ENCODE measurements around the gene PLAU.
"Not testable (repeated sequence)": the region's sequence is repeated elsewhere in the genome, so short reads cannot be mapped to it uniquely, and the experiment has no call there.

PLAU gene

GRCh38 chr10:73877533-73878160 is 33.3 kb upstream of the PLAU start:
- no peak for DNase-seq

- no peak for DNase-seq
Observed at GRCh38 chr10:73878365-73878764, 32.6 kb upstream of the PLAU start.

DNA sequence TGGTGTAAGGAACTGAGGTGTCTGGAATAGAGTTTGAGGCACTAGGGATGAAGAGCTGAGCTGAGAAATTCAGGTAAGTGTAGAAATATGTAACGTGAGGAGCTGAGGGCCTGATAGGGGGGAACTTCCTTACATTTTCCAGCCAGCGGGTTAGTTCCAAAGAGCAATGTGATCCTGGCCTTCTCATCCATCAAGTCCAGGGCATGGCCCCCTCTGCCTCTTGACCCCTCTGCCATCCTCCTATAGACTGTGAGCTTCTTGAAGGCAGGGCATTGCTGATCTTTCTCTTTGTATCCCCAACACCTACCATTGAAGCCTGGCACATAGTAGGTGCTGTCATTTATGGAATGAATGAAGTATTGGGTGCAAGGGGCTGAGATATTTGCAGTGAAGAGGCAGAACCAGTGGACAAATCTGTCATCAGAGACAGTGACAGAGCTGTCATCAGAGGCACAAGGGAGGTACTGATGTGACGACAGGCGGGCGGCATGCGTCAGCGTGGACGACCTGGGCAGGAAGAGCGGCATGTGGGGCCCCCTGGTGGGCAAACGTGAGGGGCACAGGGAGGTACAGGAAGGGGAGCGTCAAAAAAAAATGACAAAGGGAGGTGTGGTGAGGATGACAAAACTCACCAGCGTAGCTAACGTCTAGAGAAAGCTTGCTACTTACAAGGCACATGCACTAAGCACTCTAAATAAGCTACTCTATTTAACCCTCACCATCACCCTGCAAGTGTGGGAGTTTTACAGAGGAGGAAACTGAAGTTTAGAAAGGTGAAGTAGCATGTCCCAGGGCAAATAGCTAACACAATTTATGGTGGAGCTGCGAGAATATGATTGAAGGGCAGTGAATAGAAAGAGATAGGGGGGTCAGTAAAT is 31.4 kb upstream of the PLAU start:
- DNase-seq, result peak in 1 of 2 experiments; percentile 18

GRCh38 chr10:73881221-73881919 is 29.6 kb upstream of the PLAU start:
- DNase-seq, result no peak

- no peak for DNase-seq
Observed at GRCh38 chr10:73884017-73884416, 26.9 kb upstream of the PLAU start.

DNA sequence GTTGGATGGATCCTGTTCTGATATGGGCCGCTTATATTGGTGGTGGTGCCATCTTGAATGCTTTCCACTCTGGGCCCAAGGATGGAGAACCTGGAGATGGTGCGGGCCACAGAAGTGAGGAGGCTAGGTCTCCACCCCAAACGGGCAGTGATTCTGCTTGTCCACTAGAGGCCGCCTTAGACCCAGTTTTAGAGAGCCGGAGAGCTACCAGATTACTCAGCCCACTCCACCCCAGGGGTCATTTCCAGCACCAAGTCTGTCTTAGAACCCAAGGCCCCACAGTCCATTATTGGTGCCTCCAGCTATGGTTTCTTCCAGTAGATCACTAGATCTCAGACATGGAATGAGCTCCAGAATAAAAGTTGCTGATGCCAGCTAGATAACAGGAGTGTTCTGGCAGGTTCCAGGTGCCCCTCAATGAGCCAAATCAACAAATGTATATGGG is 24.8 kb upstream of the PLAU start:
- peak; percentile 10 to 36 for DNase-seq

DNA sequence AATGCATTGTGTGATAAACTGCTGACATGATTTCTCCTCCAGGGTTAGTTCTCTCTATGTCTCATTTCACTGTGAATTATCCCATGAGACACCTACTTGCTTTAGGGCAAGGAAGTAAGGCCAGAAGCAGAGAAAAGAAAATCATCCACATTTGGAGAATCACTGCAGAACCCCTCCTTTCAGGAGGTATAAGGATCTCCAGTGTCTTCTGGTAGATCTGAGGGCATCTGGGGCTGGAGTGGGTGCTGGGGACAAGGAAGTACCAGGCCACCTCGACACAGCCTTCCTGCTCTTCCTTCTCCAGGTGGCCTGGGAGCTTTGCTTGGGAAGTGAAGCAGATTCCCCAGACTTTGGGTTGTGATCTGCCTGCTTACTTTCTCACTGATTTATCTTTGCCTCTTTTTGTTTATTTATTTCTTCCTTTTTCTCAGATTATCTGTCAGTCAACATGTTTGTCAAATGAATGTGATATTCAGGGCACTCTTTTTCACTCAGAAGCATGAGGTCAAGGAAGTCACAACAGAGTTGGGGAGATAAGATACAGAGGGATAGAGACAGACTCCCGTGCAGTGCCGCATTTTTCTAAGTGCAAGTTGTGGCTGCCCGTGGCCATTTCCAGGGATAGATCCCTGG is 24.2 kb upstream of the PLAU start:
- no peak for DNase-seq

DNA sequence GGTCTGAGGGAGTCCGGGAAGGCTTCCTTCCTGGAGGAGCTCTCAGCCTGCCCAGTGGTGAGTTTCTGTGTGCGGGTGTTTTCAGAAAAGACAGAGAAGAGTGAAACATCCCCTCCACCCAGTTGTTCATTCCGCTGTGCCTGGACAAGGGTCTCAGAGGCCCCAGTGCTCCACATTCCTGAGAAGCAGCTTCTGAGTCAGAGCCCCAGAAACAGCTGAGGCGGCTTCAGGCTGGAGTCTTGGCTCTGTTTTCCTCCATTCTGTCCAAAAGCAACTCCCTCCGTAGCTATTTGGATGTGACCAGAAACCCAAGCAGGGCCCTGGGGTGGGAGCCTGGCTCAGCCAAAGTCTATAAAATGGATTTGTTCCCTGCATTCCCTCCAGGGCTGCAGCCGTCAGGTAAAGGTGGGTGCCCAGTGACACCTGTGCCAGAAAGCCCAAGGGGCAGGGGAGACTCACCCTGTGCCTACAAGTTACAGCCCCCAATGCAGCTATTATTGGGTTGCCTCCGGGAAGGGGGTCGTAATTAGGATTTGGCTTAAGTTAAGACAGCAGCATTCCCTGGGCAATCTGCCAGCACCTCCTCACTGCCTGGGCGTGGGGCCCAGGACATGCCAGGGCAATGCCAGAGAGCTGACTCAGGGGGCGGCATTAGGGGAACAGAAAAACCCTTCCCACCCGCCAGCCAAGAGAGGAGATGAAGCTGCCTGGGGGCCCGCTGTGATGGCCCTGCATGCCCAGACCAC is 23.5 kb upstream of the PLAU start:
- no peak for DNase-seq

GRCh38 chr10:73888514-73888913 is 22.4 kb upstream of the PLAU start:
- no peak for DNase-seq

DNA sequence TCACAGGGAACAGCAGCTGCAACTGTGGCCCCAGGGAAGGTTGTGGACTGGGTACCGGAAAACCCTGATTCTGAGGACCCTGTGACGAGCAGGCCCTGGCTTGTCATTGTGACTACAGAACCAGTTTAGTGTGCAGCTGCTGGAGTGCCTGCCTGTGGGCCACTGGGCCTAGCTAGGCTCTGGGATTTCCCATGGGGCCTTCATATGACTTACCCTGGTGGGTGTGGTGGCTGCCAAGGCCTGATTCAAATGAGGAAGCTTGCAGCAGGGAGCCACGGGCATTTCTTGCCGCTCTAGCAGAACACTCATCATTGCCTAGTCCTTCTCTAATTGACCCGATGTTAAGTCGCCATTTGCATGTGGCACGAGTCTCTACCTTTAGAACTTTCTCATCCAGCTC is 21.9 kb upstream of the PLAU start:
- no peak for DNase-seq

GRCh38 chr10:73889416-73889815 is 21.5 kb upstream of the PLAU start:
- DNase-seq, result not testable (repeated sequence)

DNA sequence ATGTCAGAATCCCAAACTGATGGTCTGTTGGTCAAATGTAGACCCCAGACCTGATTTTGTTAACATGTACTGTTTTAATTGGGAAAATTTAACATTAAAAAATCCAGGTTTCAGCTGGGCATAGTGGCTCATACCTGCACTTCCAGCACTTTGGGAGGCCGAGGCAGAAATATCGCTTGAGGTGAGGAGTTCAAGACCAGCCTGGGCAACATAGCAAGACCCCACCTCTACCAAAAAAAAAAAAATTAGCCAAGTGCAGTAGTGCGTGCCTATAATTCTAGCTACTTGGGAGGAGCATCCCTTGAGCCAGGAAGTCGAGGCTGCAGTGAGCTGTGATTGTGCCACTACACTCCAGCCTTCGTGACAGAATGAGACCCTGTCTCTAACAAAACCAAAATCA is 20.7 kb upstream of the PLAU start:
- DNase-seq, result no peak

GRCh38 chr10:73890830-73891229 is 20.1 kb upstream of the PLAU start:
- DNase-seq, result not testable (repeated sequence)

GRCh38 chr10:73891540-73891939 is 19.4 kb upstream of the PLAU start:
- DNase-seq, result no peak

GRCh38 chr10:73892310-73893030 is 18.5 kb upstream of the PLAU start:
- no peak for DNase-seq

GRCh38 chr10:73893426-73893825 is 17.5 kb upstream of the PLAU start:
- DNase-seq, result no peak

GRCh38 chr10:73894245-73894971 is 16.5 kb upstream of the PLAU start:
- no peak for DNase-seq

DNA sequence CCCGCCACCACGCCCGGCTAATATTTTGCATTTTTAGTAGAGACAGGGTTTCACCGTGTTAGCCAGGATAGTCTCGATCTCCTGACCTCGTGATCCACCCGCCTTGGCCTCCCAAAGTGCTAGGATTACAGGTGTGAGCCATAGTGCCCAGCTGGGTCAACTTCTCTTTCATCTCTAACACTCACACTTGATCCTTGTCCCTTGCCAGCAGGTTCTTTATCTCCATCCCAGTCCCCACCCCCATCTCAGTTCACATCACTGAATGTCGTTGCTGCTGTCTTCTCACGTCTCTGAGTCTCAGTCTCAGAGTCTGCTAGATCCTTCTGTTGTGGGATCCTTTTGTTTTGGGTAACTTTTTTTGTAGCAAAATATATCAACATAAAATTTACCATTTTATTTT is 15.6 kb upstream of the PLAU start:
- DNase-seq, result not testable (repeated sequence)

DNA sequence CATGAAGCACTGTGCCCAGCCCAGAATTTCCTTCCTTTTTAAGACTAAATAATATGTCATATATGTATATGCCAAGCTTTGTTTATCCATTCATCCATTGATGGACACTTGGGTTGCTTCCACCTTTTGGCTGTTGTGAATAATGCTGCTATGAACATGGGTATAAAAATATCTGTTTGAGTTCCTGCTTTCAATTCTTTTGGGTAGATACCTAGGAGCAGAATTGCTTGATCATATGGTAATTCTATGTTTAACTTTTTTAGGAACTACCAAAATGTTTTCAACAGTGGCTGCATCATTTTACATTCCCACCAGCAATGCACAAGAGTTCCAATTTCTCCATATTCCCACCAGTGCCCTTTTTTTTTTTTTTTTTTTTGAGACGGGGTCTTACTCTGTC is 13.2 kb upstream of the PLAU start:
- no peak for DNase-seq

DNA sequence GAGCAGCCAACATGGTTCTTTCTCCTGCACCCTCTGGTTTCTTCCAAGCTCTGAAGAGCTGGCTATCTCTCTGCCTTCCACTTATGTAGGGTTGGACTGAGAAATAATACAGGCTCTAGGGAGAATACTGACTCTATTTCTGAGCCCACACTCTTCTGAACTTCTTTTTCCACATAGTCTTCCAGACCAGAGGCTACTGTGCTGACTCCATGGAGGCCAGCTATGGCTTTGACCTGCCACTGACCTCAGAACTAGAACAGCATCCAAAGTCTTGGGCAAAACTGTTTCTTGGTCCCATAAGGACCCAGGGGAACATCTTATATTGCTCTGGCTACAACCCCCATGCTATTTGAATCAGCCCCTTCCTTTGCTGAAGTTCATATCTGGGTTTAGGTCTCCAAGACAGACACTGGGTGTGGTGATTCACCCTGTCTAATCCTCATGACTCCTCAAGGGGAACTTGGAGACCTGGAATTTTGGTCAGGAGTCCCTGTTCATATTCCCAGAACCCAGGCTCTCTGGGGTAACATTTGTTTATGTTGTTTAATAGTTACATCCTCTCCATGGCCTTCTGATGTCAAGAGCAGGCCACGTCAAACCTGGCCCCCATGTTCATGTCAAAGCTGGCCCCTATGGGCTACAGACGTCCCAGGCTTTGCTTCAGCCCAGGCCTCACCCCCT is 12.1 kb upstream of the PLAU start:
- no peak for DNase-seq

DNA sequence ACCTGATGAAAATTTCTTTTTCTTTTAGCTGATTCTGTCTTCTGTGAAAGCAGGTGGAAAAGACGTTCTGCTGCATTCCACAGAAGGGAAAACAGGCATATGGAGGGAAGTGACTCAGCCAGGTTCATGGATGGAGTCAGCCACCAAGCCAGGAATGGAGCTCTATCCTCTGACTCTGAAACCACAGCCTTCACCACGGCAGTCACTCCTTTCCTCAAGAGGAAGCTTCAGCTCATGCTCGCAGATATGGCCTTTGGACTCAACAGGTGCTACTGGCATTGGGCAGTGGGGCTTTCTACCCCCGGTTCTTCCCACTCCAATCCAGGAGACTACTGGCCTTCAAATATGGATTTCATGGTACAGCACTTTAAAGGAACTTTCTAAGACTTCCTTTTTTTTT is 11.5 kb upstream of the PLAU start:
- no peak for DNase-seq

Data from NCI-H1930 (cell line).